ENCODE data around the gene COX19. TPM values are rescaled to one million over a fixed set of nuclear protein-coding genes. Genes with fewer than 3 reads are reported as not detected.

Gene COX19
- polyA plus RNA-seq, 1 donor from 2014 or later = 16.0 TPM

DNA sequence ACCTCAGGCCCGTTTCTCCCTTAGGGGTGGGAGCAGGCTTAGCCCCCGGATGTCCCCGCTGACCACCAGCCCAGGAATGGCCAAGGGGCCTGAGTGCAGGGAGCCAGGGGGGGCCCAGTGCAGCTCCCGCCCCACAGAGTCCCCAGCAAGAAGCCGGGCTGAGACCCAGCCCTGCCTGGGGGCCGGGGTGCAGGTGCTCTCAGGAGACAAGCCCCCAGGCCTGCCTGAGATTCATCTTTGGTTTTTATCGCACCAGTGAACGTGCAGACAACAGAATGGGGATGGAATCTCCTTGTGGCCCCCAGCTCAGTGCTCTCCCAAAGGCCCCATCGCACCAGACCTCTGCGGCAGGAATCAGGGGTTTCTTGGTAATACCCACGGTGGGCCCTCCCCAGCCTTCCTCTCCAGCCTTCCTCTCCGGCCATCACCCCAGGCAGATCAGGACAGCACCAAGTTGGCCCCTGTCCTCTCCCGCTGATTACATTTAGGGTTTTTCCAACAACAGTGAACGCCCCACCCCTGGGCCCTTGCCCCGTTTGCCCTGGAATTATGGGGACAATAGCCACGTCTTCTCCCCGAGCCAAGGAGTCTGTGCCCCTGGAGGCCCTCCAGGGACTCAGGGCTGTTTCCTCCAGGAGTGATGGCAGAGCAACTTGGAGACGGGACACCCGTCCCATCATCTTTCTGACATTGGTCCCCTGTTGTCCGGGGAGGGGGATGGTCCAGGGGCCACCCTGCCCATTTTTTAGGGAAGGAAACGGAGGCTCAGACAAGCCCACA is 43.3 kb downstream of the COX19 start:
- no peak overlapping the region for H2AFZ ChIP-seq (ENCODE audit: low read depth, low read length)
- H3K27me3 ChIP-seq (ENCODE audit: insufficient read depth, low read depth, low read length) = no peaks in the 10 kb centered on the region
- H3K9me3 ChIP-seq (ENCODE audit: low read length) = no peaks in the 10 kb centered on the region
- no peak overlapping the region for H3K9ac ChIP-seq (ENCODE audit: low read length)
- no peak overlapping the region for H3K4me3 ChIP-seq (ENCODE audit: low read length)
- H3K27ac ChIP-seq (ENCODE audit: low read length) = no peak overlapping the region
- H3F3A ChIP-seq (ENCODE audit: insufficient read depth, low read length, poor library complexity, severe bottlenecking) = no peaks in the 10 kb centered on the region
- H3K79me2 ChIP-seq (replicated peaks; ENCODE audit: insufficient read depth, low read length) = no peaks in the 10 kb centered on the region
- no peaks in the 10 kb centered on the region for H3K9me2 ChIP-seq (ENCODE audit: insufficient read depth, low read length)
- no peak overlapping the region for H3K4me2 ChIP-seq (ENCODE audit: low read length)
- TF ChIP-seq POLR2AphosphoS5 (IDR thresholded peaks at IDR 0.05) (no peak), TAF1 (IDR thresholded peaks at IDR 0.05; ENCODE audit: low read depth) (no peak), SMC3 (conservative IDR thresholded peaks at IDR 0.05; ENCODE audit: poor library complexity) (no peak), RAD21 (conservative IDR thresholded peaks at IDR 0.05) (no peak), MXI1 (conservative IDR thresholded peaks at IDR 0.05; ENCODE audit: poor library complexity, severe bottlenecking) (no peak), CTCF (IDR thresholded peaks at IDR 0.05; ENCODE audit: poor library complexity, severe bottlenecking) (no peak), REST (IDR thresholded peaks at IDR 0.05; ENCODE audit: borderline replicate concordance) (no peak), EP300 (conservative IDR thresholded peaks at IDR 0.05; ENCODE audit: poor library complexity, severe bottlenecking) (no peak), EZH2 (IDR thresholded peaks at IDR 0.05; ENCODE audit: borderline replicate concordance, insufficient read depth, low read length, poor library complexity, severe bottlenecking) (no peak)
- H3K36me3 ChIP-seq (ENCODE audit: insufficient read depth, low read length) = no peaks in the 10 kb centered on the region
- no peaks in the 10 kb centered on the region for H4K20me1 ChIP-seq (ENCODE audit: insufficient read depth)

- H2AFZ ChIP-seq (ENCODE audit: low read depth, low read length) = no peak overlapping the region
- no peak for TF ChIP-seq EZH2 (IDR thresholded peaks at IDR 0.05; ENCODE audit: borderline replicate concordance, insufficient read depth, low read length, poor library complexity, severe bottlenecking)
- TF ChIP-seq TAF1 (IDR thresholded peaks at IDR 0.05; ENCODE audit: low read depth) = no peak
- no peak for TF ChIP-seq SMC3 (conservative IDR thresholded peaks at IDR 0.05; ENCODE audit: poor library complexity)
- TF ChIP-seq EP300 (conservative IDR thresholded peaks at IDR 0.05; ENCODE audit: poor library complexity, severe bottlenecking) = no peak
- TF ChIP-seq POLR2AphosphoS5 (IDR thresholded peaks at IDR 0.05) = no peak
- TF ChIP-seq RAD21 (conservative IDR thresholded peaks at IDR 0.05) = no peak
- no peak for TF ChIP-seq CTCF (IDR thresholded peaks at IDR 0.05; ENCODE audit: poor library complexity, severe bottlenecking)
- TF ChIP-seq MXI1 (conservative IDR thresholded peaks at IDR 0.05; ENCODE audit: poor library complexity, severe bottlenecking) = no peak
- TF ChIP-seq REST (IDR thresholded peaks at IDR 0.05; ENCODE audit: borderline replicate concordance) = no peak
- H3K27ac ChIP-seq (ENCODE audit: low read length) = no peak overlapping the region
- H3K79me2 ChIP-seq (replicated peaks; ENCODE audit: insufficient read depth, low read length) = no peaks in the 10 kb centered on the region
- no peaks in the 10 kb centered on the region for H3K9me2 ChIP-seq (ENCODE audit: insufficient read depth, low read length)
- H3K4me3 ChIP-seq (ENCODE audit: low read length) = no peak overlapping the region
- H3K9ac ChIP-seq (ENCODE audit: low read length) = no peak overlapping the region
- H4K20me1 ChIP-seq (ENCODE audit: insufficient read depth) = no peaks in the 10 kb centered on the region
- no peaks in the 10 kb centered on the region for H3K9me3 ChIP-seq (ENCODE audit: low read length)
- no peaks in the 10 kb centered on the region for H3K36me3 ChIP-seq (ENCODE audit: insufficient read depth, low read length)
- no peak overlapping the region for H3K4me2 ChIP-seq (ENCODE audit: low read length)
- H3K27me3 ChIP-seq (ENCODE audit: insufficient read depth, low read depth, low read length) = no peaks in the 10 kb centered on the region
- no peaks in the 10 kb centered on the region for H3F3A ChIP-seq (ENCODE audit: insufficient read depth, low read length, poor library complexity, severe bottlenecking)
These were observed 44.2 kb downstream of the COX19 start for GRCh38 chr7:930975-931758.

Measured in neural cell (in vitro differentiated cells).